Umbilical cord (tissue), 2 donors: Measurements from ENCODE around the gene MMP17. TPM values are rescaled to one million over a fixed set of nuclear protein-coding genes. Genes with fewer than 3 reads are reported as not detected.

ENCODE experiments used
- DNase-seq: peaks from one replicate; pipeline ENCODE4 v3.0.0-alpha.2; 2015; ENCODE audit warnings: low spot score
- total RNA-seq: library from RNA; depleted of rRNA; stranded (reverse); fragments of >200 nt; gene quantifications from one replicate; pipeline ENCODE4 v1.2.3, GENCODE V29; 2014; ENCODE audit warnings: low replicate concordance; ENCODE audit not compliant: insufficient read depth

Gene MMP17
- total RNA-seq, 1 donor from 2014 or later = not detected

GRCh38 chr12:131893605-131894312, 65.6 kb downstream of the MMP17 start:
- no peak for DNase-seq

DNA sequence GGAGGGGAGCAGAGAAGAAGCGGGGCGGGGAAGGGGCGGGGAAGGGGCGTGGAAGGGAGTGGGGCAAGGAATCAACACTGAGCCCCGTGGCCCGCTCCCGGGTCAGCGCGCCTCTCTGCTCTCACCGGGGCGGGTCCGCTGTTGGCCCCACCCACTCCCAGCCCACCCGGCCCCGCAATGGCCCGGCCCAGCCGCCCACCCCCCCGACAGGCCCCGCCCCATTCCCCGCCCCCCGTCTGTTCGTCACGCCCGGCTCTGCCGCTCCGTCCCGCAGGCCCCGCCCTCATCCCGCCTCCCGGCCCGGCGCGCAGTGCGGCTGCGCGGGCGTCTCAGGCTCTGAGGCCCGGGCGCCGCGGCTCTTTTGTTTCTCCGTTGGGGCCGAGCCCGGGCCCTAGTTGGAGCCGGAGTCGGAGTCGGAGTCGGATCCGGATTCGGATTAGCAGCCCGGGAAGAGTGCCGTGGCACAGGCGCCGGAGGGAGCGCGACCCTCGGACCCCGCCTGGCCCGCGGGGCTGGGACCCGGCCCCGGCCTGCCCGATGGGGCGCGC, 66.2 kb downstream of the MMP17 start, which contains the start of gene ULK1:
ULK1 (plus strand) TSS at position 310 of the 548 bp plus-strand sequence. CDS start 380 bp downstream, outside the sequence.
- peak; percentile 93 for DNase-seq

GRCh38 chr12:131894981-131895639, 66.9 kb downstream of the MMP17 start:
- no peak for DNase-seq

DNA sequence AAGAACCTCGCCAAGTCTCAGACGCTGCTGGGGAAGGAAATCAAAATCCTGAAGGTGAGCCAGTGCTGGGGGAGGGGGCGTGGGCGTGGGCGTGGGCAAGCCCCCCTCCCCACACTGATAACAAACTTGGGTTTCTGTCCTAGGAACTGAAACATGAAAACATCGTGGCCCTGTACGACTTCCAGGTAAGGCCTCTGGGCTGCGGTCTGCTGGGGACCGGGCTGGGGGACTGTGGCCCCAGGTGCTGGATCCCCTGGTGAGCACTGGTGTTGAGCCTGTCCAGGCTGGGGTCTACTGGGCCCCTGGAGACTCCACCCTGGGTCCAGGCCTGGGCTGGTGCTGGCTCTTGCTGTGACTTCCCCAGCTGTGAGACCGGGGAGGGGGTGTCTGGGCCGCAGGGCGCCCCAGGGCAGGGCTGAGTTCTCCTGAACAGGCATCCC, 67.5 kb downstream of the MMP17 start:
- no peak for DNase-seq

- DNase-seq = peak; percentile 87
These were observed 68.1 kb downstream of the MMP17 start for GRCh38 chr12:131896080-131896810.

DNA sequence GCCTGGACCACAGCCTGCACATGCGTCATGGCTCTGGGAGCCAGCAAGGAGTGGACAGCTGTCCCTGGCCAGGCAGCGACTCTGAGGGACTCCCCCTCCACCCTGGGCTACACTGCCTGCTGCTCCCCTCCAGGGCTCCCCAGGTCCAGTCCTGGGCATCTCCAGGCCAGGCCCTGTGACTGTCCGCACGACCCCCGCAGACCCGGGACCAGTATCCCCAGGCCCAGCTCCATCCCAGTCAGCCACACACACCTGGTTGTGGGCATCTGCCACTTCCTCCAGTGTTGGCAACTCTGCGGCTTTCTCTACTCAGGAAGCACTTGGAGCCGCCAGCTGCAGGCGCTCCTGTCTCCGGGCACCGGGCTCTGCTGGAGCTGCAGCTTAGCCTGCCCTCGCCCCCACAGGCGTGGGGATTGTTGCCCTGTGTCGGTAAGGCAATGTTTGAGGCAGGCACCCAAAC, 68.6 kb downstream of the MMP17 start:
- DNase-seq = no peak

DNA sequence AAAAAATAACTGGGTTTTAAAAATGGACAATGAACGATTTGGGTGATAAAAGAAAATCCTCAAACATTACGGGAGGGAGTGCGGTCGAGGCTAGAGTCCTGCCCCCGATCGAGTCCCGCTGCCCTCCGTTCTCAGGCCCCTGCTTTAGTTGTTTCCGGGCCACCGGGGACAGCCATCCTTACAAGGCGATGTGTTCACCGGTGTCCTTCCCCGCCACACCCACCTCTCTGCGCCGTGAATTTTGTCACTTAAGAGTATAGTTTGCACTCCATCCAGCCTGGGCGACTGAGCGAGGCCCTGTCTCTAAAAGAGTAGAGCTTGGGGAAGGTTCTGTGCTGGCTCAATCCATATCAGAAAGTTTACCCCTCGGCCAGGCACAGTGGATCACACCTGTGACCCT, 69.1 kb downstream of the MMP17 start:
- no peak for DNase-seq

DNA sequence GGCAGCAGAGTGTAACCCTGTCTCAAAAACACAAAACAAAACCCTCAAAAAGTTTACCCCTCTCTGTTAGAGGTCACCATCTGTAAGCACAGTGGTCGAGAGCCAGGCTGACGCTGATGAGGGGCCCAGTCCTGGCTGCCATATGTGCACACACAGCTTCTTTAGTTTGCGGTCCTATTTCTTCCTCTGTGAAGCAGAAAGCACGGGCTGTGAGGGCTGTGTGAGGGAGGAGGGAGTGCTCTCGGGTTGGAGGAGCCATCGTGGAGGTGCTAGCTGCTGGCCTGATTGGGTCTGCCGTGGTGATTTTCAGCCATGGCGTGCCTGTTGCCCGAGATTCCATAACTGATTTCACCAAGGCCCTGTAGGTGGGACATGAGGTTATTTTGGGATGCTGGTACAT, 69.7 kb downstream of the MMP17 start:
- DNase-seq = no peak

DNA sequence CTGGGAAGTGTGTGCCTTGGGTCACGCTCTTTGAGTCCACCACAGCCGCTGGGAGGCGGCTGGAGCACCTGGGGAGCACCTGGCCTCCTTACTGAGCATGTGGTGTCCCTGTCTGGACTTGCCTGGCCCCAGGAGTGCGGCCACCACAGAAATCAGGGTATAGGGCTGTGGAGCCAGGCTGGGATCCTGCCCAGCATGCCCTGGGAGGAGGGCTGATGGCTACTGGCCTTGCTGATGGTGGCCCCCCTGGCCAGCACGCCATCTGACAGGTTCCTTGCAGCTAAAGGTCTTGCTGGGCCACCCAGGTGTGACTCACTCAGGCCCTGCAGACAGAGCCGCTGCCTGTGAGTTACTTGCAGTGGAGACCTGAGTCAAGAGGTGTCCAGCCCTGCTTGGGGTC, 72.2 kb downstream of the MMP17 start:
- DNase-seq = no peak

Other genes with a start within 250 kb of the MMP17 start
- 17.1 TPM for gene SFSWAP, start 117.3 kb upstream of the MMP17 start, total RNA-seq
- gene ULK1, start 66.2 kb downstream of the MMP17 start, total RNA-seq = 9.6 TPM
- gene PUS1, start 100.9 kb downstream of the MMP17 start, total RNA-seq = 9.1 TPM
- gene EP400, start 121.5 kb downstream of the MMP17 start, total RNA-seq = 15.4 TPM